ELF-1 (cell line): ENCODE results near the gene TRMT11.

Source experiments
- DNase-seq: peaks from one replicate; pipeline ENCODE4 v3.0.0-alpha.2; 2016; ENCODE audit warnings: low read depth, low spot score

The TRMT11 gene

GRCh38 chr6:126075335-126076071 lies 89.2 kb downstream of the TRMT11 start:
- DNase-seq = no peak

DNA sequence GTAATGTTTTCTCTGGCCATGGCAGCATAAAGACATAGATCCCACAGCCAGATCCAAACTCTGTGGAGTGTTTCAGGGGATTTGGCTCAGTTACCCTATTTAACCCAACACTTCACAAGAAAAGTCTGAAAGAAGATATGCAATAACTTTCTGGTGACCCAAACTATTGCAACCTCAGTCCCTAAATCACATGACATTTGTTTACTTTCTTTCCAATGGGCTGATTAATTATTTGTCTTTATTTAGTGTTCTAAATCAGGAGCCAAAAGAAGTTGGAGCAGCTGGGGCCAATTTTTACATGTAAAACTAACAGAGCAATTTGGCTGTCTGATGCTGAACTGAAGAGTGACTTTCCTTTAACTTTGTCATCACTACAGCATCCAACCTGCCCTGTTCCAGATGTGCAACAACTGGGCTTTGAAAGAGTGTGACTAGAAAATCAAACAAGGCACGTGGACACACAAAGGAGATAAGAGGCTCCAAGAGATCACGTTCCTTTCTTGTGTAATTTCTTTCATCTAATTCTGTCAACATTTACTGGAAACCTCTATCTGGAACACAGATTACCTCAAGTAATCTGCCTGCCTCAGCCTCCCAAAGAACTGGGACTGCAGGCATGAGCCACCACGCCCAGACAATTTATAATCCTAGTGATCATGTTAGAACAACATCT lies 90.8 kb downstream of the TRMT11 start:
- no peak for DNase-seq

- no peak for DNase-seq
Observed at GRCh38 chr6:126077810-126078776, 91.8 kb downstream of the TRMT11 start.

DNA sequence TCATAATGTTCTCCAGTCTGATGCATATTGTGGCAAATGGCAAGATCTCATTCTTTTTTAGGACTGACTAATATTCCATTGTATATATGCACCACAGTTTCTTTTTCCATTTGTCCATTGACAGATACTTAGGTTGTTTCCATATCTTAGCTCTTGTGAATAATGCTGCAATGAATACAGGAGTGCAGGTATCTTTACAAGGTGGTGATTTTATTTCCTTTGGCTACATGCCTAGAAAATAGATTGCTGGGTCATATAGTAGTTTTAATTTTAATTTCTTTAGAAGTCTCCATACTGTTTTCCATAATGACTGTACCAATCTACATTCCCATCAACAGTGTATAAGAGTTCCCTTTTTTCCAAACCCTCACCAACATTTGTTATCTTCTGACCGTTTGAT lies 97.5 kb downstream of the TRMT11 start:
- DNase-seq = no peak

DNA sequence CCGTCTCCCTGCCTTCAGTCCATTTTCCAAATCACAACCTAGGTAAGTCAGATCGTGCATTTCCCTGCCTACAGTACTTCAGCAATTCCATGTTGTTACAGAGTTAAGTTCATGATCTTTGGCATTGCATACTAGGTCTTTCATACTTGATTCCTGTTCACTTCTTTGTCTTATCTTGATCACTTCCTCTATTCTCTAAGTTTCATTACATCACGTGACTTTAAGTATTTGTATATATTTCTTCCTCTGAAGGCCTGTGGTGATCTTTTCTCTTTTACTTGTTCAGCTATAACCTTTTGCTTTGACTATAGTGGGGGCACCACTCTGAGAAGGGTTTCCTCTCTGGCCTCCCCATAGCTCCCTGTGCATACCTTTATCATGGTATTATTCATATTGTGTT lies 100.2 kb downstream of the TRMT11 start:
- no peak for DNase-seq
